Smooth muscle cell (in vitro differentiated cells): ENCODE results near the gene ZSCAN5C. TPM values are rescaled to one million over a fixed set of nuclear protein-coding genes. Genes with fewer than 3 reads are reported as not detected.
"Not testable (repeated sequence)": the region's sequence is repeated elsewhere in the genome, so short reads cannot be mapped to it uniquely, and the experiment has no call there.

ENCODE experiments used
- DNase-seq: peaks from one replicate; lab custom pipeline; 2025; ENCODE audit not compliant: unreplicated experiment; lab: John Stamatoyannopoulos, UW
- H2AFZ ChIP-seq: fragments of 200-600 bp; sonication (generic); 2 replicates; pipeline ENCODE4 v1.6.0; 2016; ENCODE audit warnings: antibody characterized with exemption, low read depth, mild to moderate bottlenecking
- H3F3A ChIP-seq: fragments of 200-600 bp; sonication (generic); 2 replicates; pipeline ENCODE4 v1.6.0; 2017; ENCODE audit warnings: antibody characterized with exemption, low read depth
- H3K27ac ChIP-seq: fragments of 200-600 bp; sonication (generic); 2 replicates; pipeline ENCODE4 v1.5.1; 2016; ENCODE audit warnings: low read depth, mild to moderate bottlenecking
- H3K27me3 ChIP-seq: fragments of 200-600 bp; sonication (generic); 2 replicates; pipeline ENCODE4 v1.6.1; 2016; ENCODE audit warnings: low read depth, mild to moderate bottlenecking
- H3K36me3 ChIP-seq: fragments of 200-600 bp; sonication (generic); 2 replicates; pipeline ENCODE4 v1.5.1; 2016; ENCODE audit warnings: low read depth
- H3K4me1 ChIP-seq: fragments of 200-600 bp; sonication (generic); 2 replicates; pipeline ENCODE4 v1.5.1; 2016; ENCODE audit warnings: low read depth
- H3K4me2 ChIP-seq: fragments of 200-600 bp; sonication (generic); 2 replicates; pipeline ENCODE4 v1.6.0; 2016; ENCODE audit warnings: mild to moderate bottlenecking
- H3K4me3 ChIP-seq: fragments of 200-600 bp; sonication (generic); 2 replicates; pipeline ENCODE4 v1.5.1; 2016; ENCODE audit warnings: mild to moderate bottlenecking
- H3K79me2 ChIP-seq: fragments of 200-600 bp; sonication (generic); 2 replicates; pipeline ENCODE4 v1.6.0; 2016; ENCODE audit warnings: low read depth, mild to moderate bottlenecking
- H3K9ac ChIP-seq: fragments of 200-600 bp; sonication (generic); 2 replicates; pipeline ENCODE4 v1.6.0; 2016; ENCODE audit warnings: low read depth
- H3K9me3 ChIP-seq: fragments of 200-600 bp; sonication (generic); replicated peaks from 2 replicates; pipeline ENCODE4 v1.5.1; 2016; ENCODE audit warnings: low read depth
- H4K20me1 ChIP-seq: fragments of 200-600 bp; sonication (generic); 2 replicates; pipeline ENCODE4 v1.6.0; 2016; ENCODE audit warnings: low read depth
- WGBS: methylation state at CpG from one replicate; pipeline ENCODE4 v1.1.7; 2016; ENCODE audit warnings: low lambda C conversion rate; 5-methylcytosine and 5-hydroxymethylcytosine counted together
- polyA plus RNA-seq: library from polyadenylated mRNA; unstranded; fragments of >200 nt; fragmentation: Nextera tagmentation; extraction: Ambion mirVana; gene quantifications from 2 replicates; pipeline ENCODE4 v1.2.1, GENCODE V29; 2016
- total RNA-seq: library from RNA; depleted of rRNA; stranded (reverse); fragments of >200 nt; gene quantifications from 2 replicates; pipeline ENCODE4 v1.2.3, GENCODE V29; 2014
- TF ChIP-seq, protein P1 (sequence below): fragments of 200-600 bp; sonication (generic); IDR thresholded peaks from 2 replicates; pipeline ENCODE4 v1.5.1; 2017; ENCODE audit warnings: borderline replicate concordance, mild to moderate bottlenecking, antibody characterized with exemption; ENCODE audit not compliant: insufficient read depth, poor library complexity, severe bottlenecking

Gene ZSCAN5C
- total and polyA plus RNA-seq, 2 experiments from 2014 or later = not detected

- Histone ChIP-seq H3K9me3 (no peaks in the 10 kb centered on the region), H3K27me3 (no peaks in the 10 kb centered on the region), H3F3A (no peaks in the 10 kb centered on the region), H4K20me1 (no peaks in the 10 kb centered on the region), H3K4me2 (no peak overlapping the region), H3K9ac (no peak overlapping the region), H3K4me1 (no peaks in the 10 kb centered on the region), H3K79me2 (no peaks in the 10 kb centered on the region), H3K4me3 (no peak overlapping the region), H2AFZ (no peak overlapping the region), H3K36me3 (no peaks in the 10 kb centered on the region), H3K27ac (no peak overlapping the region)
- DNase-seq = no peak
- 91% methylated on average over 9 of the region's 9 CpGs for WGBS
- TF ChIP-seq, protein P1, sequence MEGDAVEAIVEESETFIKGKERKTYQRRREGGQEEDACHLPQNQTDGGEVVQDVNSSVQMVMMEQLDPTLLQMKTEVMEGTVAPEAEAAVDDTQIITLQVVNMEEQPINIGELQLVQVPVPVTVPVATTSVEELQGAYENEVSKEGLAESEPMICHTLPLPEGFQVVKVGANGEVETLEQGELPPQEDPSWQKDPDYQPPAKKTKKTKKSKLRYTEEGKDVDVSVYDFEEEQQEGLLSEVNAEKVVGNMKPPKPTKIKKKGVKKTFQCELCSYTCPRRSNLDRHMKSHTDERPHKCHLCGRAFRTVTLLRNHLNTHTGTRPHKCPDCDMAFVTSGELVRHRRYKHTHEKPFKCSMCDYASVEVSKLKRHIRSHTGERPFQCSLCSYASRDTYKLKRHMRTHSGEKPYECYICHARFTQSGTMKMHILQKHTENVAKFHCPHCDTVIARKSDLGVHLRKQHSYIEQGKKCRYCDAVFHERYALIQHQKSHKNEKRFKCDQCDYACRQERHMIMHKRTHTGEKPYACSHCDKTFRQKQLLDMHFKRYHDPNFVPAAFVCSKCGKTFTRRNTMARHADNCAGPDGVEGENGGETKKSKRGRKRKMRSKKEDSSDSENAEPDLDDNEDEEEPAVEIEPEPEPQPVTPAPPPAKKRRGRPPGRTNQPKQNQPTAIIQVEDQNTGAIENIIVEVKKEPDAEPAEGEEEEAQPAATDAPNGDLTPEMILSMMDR = no peak
Measured at GRCh38 chr19:56223481-56223880, 21.4 kb downstream of the ZSCAN5C start.

DNA sequence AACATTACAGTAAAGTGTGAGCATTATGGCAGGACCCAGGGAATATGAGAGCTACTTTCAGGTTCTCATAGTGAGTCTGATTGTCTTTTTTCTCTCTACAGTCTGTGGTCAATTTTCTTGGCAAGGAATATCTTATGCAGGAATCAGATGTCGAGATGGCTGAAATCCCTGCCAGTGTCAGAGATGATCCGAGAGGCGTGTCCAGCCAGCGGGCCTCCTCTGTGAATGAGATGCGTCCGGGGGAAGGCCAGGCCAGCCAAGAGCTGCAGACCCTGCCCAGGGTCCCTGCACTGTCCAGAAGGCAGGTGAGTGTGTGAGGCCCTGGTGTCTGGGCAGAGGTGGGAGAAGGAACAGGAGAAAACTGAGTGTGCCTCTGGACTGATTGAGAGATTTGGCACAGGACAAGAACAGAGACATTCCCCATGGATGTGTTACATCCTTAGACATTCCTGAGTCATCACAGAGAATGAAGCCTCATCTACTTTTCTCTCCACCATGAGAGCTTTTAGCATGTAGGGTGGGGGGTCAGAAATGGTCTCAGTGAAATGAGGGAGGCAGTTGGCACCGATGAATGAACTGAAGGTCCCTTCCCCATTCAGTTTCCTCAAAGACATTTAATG, 43.2 kb downstream of the ZSCAN5C start:
- Histone ChIP-seq H3K36me3 (no peaks in the 10 kb centered on the region), H3K9me3 (no peaks in the 10 kb centered on the region), H3K27me3 (no peaks in the 10 kb centered on the region), H3F3A (no peaks in the 10 kb centered on the region), H2AFZ (no peak overlapping the region), H3K27ac (no peak overlapping the region), H3K4me1 (no peaks in the 10 kb centered on the region), H3K79me2 (no peaks in the 10 kb centered on the region), H3K4me2 (no peak overlapping the region), H3K9ac (no peak overlapping the region), H3K4me3 (no peak overlapping the region), H4K20me1 (no peaks in the 10 kb centered on the region)
- TF ChIP-seq, protein P1 = no peak
- 91% methylated on average over 7 of the region's 7 CpGs for WGBS
- DNase-seq = no peak

DNA sequence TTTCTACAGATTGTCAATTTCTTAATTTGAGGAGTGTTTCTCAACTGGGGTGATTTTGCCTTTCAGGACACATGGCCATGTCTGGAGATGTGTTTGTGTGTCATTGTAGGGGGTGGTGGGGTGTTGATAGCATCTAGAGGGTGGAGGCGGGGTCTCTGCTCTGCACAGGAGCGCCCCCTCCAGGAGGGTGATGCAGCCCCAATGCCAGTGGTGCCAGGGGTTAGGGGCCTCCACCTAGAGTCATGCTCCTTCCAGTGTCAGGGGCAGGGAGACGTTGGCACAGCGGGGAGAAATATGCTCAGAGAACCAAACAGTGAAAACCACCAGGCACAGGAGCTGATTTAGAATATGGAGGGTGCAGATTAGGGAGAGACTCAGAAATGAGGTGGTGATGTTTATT, 43.7 kb downstream of the ZSCAN5C start:
- H2AFZ ChIP-seq, H3K36me3 ChIP-seq, H3K27ac ChIP-seq, H3K79me2 ChIP-seq, H3F3A ChIP-seq, H3K9me3 ChIP-seq, DNase-seq, H3K27me3 ChIP-seq, H3K4me3 ChIP-seq, H3K4me1 ChIP-seq, H4K20me1 ChIP-seq, H3K4me2 ChIP-seq, H3K9ac ChIP-seq: not testable (repeated sequence)
- WGBS = 64% methylated on average over 4 of the region's 4 CpGs

DNA sequence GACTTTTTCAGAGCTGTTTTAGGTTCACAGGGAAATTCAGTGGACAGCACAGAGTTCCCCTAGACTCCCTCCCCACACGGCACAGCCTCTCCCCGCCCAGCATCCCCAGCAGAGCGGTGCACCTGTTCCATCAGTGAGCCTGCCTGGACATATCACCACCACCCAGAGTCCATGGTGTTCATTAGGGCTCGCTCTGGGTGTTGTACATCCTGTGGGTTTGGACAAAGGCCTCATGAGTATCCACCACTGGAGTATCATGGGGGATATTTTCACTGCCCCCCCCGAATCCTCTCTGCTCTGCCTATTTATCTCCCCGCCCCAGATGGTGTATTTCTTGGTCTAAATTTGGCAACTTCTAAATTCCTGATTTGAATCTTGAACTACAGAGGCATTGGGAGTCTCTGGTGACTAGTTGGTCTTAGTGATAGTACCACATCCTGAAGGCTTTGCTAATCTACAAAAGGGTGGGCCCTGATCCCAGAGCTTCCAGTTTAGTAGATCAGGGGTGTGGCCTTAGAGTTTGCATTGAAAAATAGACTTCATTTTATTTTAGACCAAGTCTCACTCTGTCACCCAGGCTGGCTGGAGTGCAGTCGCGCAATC, 46.8 kb downstream of the ZSCAN5C start:
- not testable (repeated sequence) for H3K79me2 ChIP-seq, H3K9me3 ChIP-seq, H2AFZ ChIP-seq, H3K4me2 ChIP-seq, H3F3A ChIP-seq, H3K9ac ChIP-seq, H3K36me3 ChIP-seq, H3K27ac ChIP-seq, DNase-seq, H3K4me1 ChIP-seq, H4K20me1 ChIP-seq, H3K4me3 ChIP-seq, H3K27me3 ChIP-seq
- 97% methylated on average over 8 of the region's 8 CpGs for WGBS
